NCI-H1417 treated with DMSO at 0.1 percent for 48 hours (cell line): Measurements from ENCODE around the gene FBXW8.

Experiments
- DNase-seq: peaks from one replicate; lab custom pipeline; 2025; lab: John Stamatoyannopoulos, UW

Gene FBXW8

GRCh38 chr12:116990971-116991966, 80.5 kb downstream of the FBXW8 start:
- DNase-seq, result no peak

GRCh38 chr12:116996093-116996492, 85.3 kb downstream of the FBXW8 start:
- no peak for DNase-seq

GRCh38 chr12:116996621-116997020, 85.9 kb downstream of the FBXW8 start:
- DNase-seq, result no peak

GRCh38 chr12:116999066-116999465, 88.3 kb downstream of the FBXW8 start:
- DNase-seq, result no peak

- DNase-seq, result no peak
Observed at GRCh38 chr12:117000316-117000715, 89.6 kb downstream of the FBXW8 start.

- no peak for DNase-seq
Observed at GRCh38 chr12:117002051-117002817, 91.5 kb downstream of the FBXW8 start.

GRCh38 chr12:117003883-117004404, 93.2 kb downstream of the FBXW8 start:
- DNase-seq, result no peak

GRCh38 chr12:117005417-117006046, 94.8 kb downstream of the FBXW8 start:
- DNase-seq, result no peak

- DNase-seq, result no peak
Observed at GRCh38 chr12:117006333-117006732, 95.6 kb downstream of the FBXW8 start.

- no peak for DNase-seq
Observed at GRCh38 chr12:117007577-117007976, 96.8 kb downstream of the FBXW8 start.

- DNase-seq, result no peak
Observed at GRCh38 chr12:117009759-117010158, 99.0 kb downstream of the FBXW8 start.

GRCh38 chr12:117010693-117011451, 100.1 kb downstream of the FBXW8 start:
- DNase-seq, result no peak

GRCh38 chr12:117011988-117012805, 101.4 kb downstream of the FBXW8 start:
- no peak for DNase-seq

- no peak for DNase-seq
Observed at GRCh38 chr12:117013726-117014125, 103.0 kb downstream of the FBXW8 start.

GRCh38 chr12:117014342-117014887, 103.7 kb downstream of the FBXW8 start:
- no peak for DNase-seq

GRCh38 chr12:117015811-117016210, 105.1 kb downstream of the FBXW8 start:
- DNase-seq, result no peak

GRCh38 chr12:117017807-117018206, 107.1 kb downstream of the FBXW8 start:
- DNase-seq, result no peak

GRCh38 chr12:117018276-117018675, 107.5 kb downstream of the FBXW8 start:
- no peak for DNase-seq

- no peak for DNase-seq
Observed at GRCh38 chr12:117018685-117019084, 107.9 kb downstream of the FBXW8 start.

- DNase-seq, result no peak
Observed at GRCh38 chr12:117019866-117020265, 109.1 kb downstream of the FBXW8 start.
